ENCODE data around the gene MAML2.

Gene MAML2

DNA sequence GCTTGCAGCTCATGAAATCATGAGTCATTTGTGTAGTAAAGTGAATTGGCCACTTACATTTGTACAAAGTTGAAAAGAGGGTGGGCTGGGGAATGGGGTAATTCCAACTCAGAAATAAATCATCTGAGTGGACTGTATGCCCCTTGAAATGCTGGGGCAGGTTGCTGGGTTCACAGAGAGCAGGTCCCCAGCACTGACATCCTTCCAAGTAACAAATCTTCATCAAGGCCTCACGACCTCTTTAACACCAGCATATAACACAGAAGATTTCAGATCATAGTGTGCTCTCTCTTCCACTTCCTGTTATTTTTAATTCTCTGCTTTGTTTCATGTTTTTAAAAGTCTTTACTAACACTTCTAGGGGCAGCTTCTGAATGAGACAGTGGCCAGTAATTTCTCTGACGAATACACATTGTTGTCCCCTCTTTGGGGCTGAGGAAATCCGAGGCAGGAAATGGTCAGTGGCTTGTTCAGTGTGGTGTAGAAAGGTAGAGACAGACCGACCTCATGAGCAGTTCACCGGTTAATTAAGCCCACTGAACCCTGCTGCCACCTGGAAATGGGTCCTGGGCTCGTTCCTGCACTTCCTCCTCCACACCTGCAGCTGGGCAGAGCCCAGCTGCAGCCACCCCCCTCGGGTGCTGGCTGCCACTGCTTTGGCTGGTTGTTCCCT is 127.7 kb downstream of the MAML2 start:
- H3K4me3 ChIP-seq, result no peak overlapping the region
- H3K27me3 ChIP-seq (ENCODE audit: low read depth), result no peaks in the 10 kb centered on the region
- 0 out of 2 replicates have a peak, but pooled peaks cover 3% of the 10 kb centered on the region for H3K4me1 ChIP-seq
- DNase-seq (ENCODE audit: low spot score in 2 of 2), result no peak
- H3K9me3 ChIP-seq, result no peaks in the 10 kb centered on the region
- no peaks in the 10 kb centered on the region for H3K36me3 ChIP-seq (replicated peaks)
- in situ Hi-C loops (cut with MboI; ENCODE audit: low sequenced_read_pairs), result no loop called here

DNA sequence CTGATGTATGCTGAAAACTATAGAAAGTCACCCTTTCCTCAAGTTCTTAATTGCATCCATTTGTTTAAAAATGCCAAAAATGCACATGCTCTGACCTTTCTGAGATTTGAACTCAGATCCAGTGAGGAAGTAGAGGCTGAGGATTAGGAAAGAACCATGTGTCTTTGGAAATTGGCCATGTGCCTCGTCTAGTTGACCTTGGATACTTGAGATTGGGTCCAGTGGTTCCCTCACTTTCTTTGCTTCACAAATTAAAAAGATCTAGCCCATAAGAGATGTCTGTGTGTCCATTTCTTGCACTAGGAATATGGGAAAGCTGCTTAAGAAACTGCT is 128.3 kb downstream of the MAML2 start:
- in situ Hi-C loops (cut with MboI; ENCODE audit: low sequenced_read_pairs), result no loop called here
- DNase-seq (ENCODE audit: low spot score in 2 of 2), result no peak
- Histone ChIP-seq H3K9me3 (no peaks in the 10 kb centered on the region), H3K4me1 (0 out of 2 replicates have a peak, but pooled peaks cover 2% of the 10 kb centered on the region), H3K4me3 (no peak overlapping the region), H3K36me3 (replicated peaks) (no peaks in the 10 kb centered on the region), H3K27me3 (ENCODE audit: low read depth) (no peaks in the 10 kb centered on the region)

DNA sequence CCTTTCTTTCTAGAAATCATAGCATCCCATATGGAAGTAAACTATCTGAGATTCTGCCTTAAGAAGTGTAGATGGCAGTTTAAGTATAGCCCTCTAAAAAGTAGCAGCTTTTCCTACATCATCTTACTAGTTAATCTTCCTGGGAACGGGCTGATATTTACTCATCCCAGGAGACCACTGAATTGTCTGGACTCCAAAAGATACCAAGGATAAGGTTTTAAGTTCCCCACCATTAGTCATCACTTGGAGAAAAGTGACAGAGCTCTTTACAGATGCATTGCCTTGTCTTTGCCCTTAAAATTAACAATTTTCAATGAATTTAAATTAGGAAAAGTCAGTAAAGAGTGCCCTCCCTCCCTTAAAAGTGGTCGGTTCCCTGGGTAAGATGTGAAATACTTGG is 129.5 kb downstream of the MAML2 start:
- in situ Hi-C loops (cut with MboI; ENCODE audit: low sequenced_read_pairs), result no loop called here
- DNase-seq (ENCODE audit: low spot score in 2 of 2), result no peak
- H3K4me3 ChIP-seq, result no peak overlapping the region
- no peaks in the 10 kb centered on the region for H3K36me3 ChIP-seq (replicated peaks)
- H3K27me3 ChIP-seq (ENCODE audit: low read depth), result no peaks in the 10 kb centered on the region
- no peaks in the 10 kb centered on the region for H3K9me3 ChIP-seq
- H3K4me1 ChIP-seq, result 0 out of 2 replicates have a peak, but pooled peaks cover 2% of the 10 kb centered on the region

DNA sequence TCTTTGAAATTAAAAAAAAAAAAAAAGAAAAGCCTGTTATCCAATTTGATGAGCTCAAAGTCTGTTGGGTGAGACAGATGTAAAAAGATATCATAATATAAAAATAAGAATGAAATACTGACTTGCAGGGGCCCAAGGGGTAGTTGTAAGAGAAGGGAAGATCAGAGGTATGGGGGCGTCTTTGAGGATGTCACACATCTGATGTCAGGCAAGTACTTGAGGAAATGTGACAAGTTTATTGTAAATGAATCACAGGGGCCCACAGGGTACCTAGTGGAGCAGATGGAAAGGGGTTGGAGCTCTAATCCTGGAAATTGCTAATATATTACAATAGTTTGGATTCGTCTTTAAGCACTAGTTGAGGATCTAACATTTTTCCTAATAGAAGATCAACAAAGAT is 131.6 kb downstream of the MAML2 start:
- in situ Hi-C loops (cut with MboI; ENCODE audit: low sequenced_read_pairs), result no loop called here
- peaks cover 20% of the 10 kb centered on the region for H3K4me1 ChIP-seq
- H3K4me3 ChIP-seq, result no peak overlapping the region
- no peaks in the 10 kb centered on the region for H3K36me3 ChIP-seq (replicated peaks)
- H3K9me3 ChIP-seq, result no peaks in the 10 kb centered on the region
- no peak for DNase-seq (ENCODE audit: low spot score in 2 of 2)
- H3K27me3 ChIP-seq (ENCODE audit: low read depth), result no peaks in the 10 kb centered on the region

DNA sequence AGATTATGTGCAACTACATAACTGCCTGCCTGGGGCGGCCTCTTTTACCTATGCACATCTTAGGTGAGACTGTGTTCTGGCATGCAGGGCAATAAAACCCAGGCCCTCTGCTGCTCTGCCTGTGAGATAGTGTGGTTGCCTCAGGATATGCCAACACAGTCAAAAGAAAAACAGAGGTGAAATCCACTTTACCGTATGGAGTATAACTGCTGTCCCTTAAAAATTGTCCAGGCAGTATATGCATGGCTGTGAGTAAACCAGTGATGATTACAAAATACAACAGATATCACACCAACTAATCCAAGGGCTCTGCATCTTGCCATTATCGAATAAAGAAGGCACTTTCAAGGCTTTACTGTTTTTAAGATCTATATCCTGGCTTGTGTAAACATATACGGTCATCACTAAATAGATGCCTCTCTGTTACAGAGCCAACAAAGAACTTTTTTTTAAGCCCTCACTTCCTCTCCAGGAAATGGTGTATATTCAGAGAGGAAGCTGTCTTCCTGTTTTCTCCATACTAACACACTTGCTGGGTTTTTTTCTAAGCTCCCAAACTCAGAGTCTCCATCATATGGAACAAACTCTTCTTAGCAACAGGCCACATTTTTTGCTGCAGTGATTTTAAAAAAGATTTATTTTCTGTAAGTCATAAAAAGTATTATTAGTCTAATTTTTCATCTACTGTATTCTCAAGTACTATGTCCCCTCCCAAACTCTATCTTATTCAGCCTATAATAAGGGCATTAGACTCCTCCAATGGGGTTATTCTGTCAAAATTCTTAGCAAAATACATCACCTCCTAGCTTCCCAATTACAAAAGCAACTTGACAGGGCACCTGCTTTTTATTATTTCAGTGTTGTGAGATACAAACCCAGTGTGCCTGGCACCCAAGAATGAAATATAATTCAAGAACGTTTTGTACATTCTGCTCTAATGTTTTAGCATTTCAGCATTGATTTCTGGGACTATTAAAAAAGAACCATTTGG is 135.2 kb downstream of the MAML2 start:
- in situ Hi-C loops (cut with MboI; ENCODE audit: low sequenced_read_pairs), result no loop called here
- Histone ChIP-seq H3K36me3 (replicated peaks) (no peaks in the 10 kb centered on the region), H3K27me3 (ENCODE audit: low read depth) (no peaks in the 10 kb centered on the region), H3K4me3 (no peak overlapping the region), H3K4me1 (peaks cover 30% of the 10 kb centered on the region), H3K9me3 (no peaks in the 10 kb centered on the region)
- no peak for DNase-seq (ENCODE audit: low spot score in 2 of 2)

DNA sequence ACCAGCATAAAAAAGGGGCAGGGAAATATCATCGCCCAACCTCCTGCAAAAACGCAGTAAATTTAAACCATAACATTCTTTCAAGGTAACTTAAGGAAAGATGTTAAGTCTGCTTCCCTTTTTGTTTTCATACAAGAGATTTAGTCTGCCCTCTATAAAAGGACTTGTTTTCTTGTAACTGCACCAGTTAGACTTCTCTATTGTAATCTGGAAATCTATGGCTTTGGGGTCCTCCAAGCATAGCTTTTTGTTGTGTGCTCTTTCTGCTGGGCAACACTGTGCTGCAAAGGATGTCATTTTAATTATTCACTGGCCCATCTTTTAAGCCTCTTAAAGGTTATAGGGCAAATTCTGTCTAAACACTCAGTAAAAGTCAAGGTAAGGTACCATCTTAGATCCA is 136.0 kb downstream of the MAML2 start:
- no peaks in the 10 kb centered on the region for H3K9me3 ChIP-seq
- H3K4me3 ChIP-seq, result no peak overlapping the region
- DNase-seq (ENCODE audit: low spot score in 2 of 2), result no peak
- H3K27me3 ChIP-seq (ENCODE audit: low read depth), result no peaks in the 10 kb centered on the region
- peaks cover 30% of the 10 kb centered on the region for H3K4me1 ChIP-seq
- in situ Hi-C loops (cut with MboI; ENCODE audit: low sequenced_read_pairs), result no loop called here
- no peaks in the 10 kb centered on the region for H3K36me3 ChIP-seq (replicated peaks)

DNA sequence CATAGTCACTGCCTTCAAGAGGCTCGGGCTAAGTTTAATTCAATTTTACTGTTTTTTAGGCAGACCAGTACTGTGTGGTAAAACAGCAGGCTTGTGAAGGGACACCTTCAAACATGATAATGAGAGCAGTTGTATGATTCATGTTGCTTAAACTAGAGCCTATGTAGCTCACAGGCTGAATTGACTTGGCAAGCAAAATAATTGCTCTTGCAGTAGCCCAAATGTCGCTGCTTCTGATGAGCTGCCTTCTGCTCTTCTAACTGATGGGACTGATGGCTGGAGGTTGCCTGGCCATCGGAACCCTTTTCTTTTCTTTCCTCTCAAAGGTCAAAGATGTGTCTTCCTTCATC is 137.6 kb downstream of the MAML2 start:
- no peak for DNase-seq (ENCODE audit: low spot score in 2 of 2)
- in situ Hi-C loops (cut with MboI; ENCODE audit: low sequenced_read_pairs), result no loop called here
- Histone ChIP-seq H3K36me3 (replicated peaks) (no peaks in the 10 kb centered on the region), H3K27me3 (ENCODE audit: low read depth) (no peaks in the 10 kb centered on the region), H3K4me3 (no peak overlapping the region), H3K4me1 (peaks cover 30% of the 10 kb centered on the region), H3K9me3 (no peaks in the 10 kb centered on the region)

DNA sequence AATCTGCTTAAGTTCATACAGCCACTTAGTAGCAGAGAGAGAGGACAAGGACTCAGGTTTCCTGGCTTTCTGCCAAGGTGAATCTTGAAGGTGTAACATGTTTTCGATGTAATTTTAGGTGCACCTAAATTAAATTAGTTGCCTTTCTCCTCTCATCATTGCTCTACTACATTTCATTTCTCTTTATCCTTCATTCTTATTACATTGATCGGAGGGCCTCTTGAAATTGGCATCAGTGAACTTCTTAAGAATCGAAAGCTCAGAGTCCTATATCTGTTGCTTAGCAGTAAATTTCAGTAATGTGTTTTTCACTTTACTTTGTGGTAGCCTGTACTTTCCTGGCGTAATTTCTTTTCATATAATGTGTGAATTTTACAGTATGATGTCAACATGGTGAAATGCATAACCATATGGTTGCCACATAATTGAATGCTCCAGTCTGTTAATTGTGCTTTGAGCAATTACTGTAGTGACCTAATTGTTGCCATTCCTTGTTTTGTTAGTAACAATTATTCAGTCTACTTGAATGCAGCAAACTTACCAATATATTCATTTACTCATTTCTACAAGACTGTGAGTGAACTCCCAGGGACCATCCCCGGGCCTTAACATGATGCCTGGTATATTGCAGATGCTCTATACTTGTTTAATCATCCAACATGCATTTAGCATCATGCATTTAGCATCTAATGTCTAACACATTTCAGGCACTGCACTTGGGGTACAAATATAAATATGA is 138.1 kb downstream of the MAML2 start:
- in situ Hi-C loops (cut with MboI; ENCODE audit: low sequenced_read_pairs), result no loop called here
- H3K4me1 ChIP-seq, result peaks cover 36% of the 10 kb centered on the region
- H3K4me3 ChIP-seq, result no peak overlapping the region
- H3K27me3 ChIP-seq (ENCODE audit: low read depth), result no peaks in the 10 kb centered on the region
- DNase-seq (ENCODE audit: low spot score in 2 of 2), result no peak
- no peaks in the 10 kb centered on the region for H3K9me3 ChIP-seq
- H3K36me3 ChIP-seq (replicated peaks), result no peaks in the 10 kb centered on the region

DNA sequence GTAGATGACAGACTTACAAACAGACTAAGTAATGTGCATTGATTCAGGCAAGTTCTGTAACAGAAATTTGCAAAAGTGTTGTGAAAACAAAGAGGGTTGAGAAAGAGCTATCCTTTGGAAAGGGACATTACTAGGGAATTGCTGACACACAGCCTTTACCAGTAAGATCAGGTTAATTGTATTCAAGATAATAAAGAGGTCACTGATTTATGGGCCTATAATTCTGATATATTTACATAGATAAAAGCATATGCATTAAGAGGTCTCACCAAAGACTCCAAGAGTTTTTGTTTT is 138.7 kb downstream of the MAML2 start:
- H3K27me3 ChIP-seq (ENCODE audit: low read depth), result no peaks in the 10 kb centered on the region
- peaks cover 40% of the 10 kb centered on the region for H3K4me1 ChIP-seq
- H3K4me3 ChIP-seq, result no peak overlapping the region
- no peaks in the 10 kb centered on the region for H3K9me3 ChIP-seq
- DNase-seq (ENCODE audit: low spot score in 2 of 2), result no peak
- in situ Hi-C loops (cut with MboI; ENCODE audit: low sequenced_read_pairs), result no loop called here
- H3K36me3 ChIP-seq (replicated peaks), result no peaks in the 10 kb centered on the region

DNA sequence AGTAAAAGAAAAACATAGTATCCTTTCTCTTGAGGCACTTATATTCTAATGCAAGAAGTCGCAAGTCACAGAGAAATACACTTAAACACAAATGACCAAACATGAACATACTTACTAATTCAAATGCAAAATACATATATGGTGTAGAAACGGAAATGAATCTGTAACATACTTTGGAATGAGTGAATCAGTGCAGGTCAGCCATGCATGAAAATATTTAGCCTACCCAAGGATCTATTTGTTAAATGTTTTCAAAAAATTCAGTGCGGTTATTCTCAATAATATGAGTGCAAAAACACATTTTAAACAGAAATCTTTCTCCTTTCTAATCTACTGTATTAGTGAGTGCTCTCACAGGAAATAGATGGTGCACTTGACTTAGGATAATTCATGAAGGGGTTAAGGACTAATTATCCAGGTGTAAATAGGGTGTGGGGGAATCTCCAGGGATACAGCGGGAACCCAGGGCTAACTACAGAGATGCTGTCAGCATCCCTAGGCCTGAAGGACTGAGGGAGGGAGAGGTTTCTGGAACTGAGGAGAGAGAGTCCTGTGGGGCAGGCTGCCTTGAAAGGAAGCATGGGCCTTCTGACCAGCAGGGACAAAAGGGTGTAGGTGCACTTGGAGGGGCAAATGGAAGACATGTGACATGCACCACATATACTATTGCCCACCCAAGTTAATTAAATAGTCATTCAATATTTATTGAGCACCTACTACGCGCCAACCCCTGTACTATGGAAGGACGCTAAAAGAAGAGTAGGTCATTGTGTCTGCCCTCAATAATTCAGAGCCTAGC is 139.2 kb downstream of the MAML2 start:
- Histone ChIP-seq H3K36me3 (replicated peaks) (no peaks in the 10 kb centered on the region), H3K27me3 (ENCODE audit: low read depth) (no peaks in the 10 kb centered on the region), H3K9me3 (no peaks in the 10 kb centered on the region), H3K4me1 (peaks cover 40% of the 10 kb centered on the region), H3K4me3 (no peak overlapping the region)
- in situ Hi-C loops (cut with MboI; ENCODE audit: low sequenced_read_pairs), result no loop called here
- DNase-seq (ENCODE audit: low spot score in 2 of 2), result no peak

DNA sequence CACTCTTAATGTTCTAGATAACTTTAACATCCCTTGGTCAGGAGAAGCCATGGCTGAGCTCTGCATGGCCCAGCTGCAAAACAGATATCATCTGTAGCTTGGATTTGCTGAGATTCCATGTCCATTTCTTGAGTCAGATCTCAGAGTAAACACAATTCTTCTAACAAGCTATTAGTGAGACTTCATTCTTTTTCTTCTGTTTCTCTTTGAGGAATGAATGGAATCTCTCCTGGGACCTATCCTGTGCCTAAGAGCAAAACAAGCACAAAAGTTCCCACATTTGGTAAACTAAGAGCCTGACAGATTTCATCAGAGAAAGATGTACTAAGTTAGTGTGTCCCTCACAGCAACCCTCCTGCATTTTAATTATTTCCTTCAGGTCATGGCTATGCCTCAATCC is 142.8 kb downstream of the MAML2 start:
- peak in 1 of 2 experiments; percentile 40 for DNase-seq (ENCODE audit: low spot score in 2 of 2)
- Histone ChIP-seq H3K36me3 (replicated peaks) (no peaks in the 10 kb centered on the region), H3K27me3 (ENCODE audit: low read depth) (no peaks in the 10 kb centered on the region), H3K4me1 (peaks cover 53% of the 10 kb centered on the region), H3K9me3 (no peaks in the 10 kb centered on the region), H3K4me3 (no peak overlapping the region)
- in situ Hi-C loops (cut with MboI; ENCODE audit: low sequenced_read_pairs), result no loop called here

DNA sequence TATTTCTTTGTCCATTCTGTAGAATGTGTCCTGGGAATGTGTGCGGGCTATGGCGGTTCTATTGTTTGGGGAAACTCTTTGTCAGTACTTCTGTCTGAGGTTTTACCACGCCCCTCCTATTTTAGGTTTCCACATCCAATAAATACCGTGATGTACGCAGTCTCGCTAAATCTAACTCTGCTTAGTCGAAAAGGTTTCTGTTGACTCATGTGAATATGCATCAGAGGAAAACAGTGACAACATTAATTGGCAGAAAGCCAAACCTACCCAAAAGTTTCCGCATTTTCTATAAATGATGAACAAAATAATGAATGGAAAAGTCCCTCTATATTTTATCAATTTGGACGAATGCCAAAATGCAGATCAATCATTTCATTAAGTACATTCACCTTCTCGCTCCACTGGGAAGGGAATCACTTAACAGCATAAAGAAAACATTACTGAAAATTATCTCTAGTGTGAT is 143.4 kb downstream of the MAML2 start:
- in situ Hi-C loops (cut with MboI; ENCODE audit: low sequenced_read_pairs), result no loop called here
- H3K4me3 ChIP-seq, result no peak overlapping the region
- no peaks in the 10 kb centered on the region for H3K27me3 ChIP-seq (ENCODE audit: low read depth)
- peaks cover 59% of the 10 kb centered on the region for H3K4me1 ChIP-seq
- no peaks in the 10 kb centered on the region for H3K36me3 ChIP-seq (replicated peaks)
- peak in 1 of 2 experiments; percentile 19 for DNase-seq (ENCODE audit: low spot score in 2 of 2)
- H3K9me3 ChIP-seq, result no peaks in the 10 kb centered on the region
